ENCODE results near the gene RCC1.
A peak's percentile ranks its signal among the peaks of the same experiment; 100 is the strongest.
"Not testable (repeated sequence)": the region's sequence is repeated elsewhere in the genome, so short reads cannot be mapped to it uniquely, and the experiment has no call there.

RCC1 gene

GRCh38 chr1:28512058-28512611 is 6.3 kb downstream of the RCC1 start:
- DNase-seq (ENCODE audit: low read depth in 2 of 2): no peak

- DNase-seq (ENCODE audit: low read depth in 2 of 2): not testable (repeated sequence)
Observed at GRCh38 chr1:28514445-28514933, 8.6 kb downstream of the RCC1 start.

- DNase-seq (ENCODE audit: low read depth in 2 of 2): no peak
Observed at GRCh38 chr1:28516518-28516956, 10.7 kb downstream of the RCC1 start.

- DNase-seq (ENCODE audit: low read depth in 2 of 2): no peak
Observed at GRCh38 chr1:28517649-28517999, 11.8 kb downstream of the RCC1 start.

- peak; percentile 71 to 90 for DNase-seq (ENCODE audit: low read depth in 2 of 2)
Observed at GRCh38 chr1:28518000-28518744, 12.3 kb downstream of the RCC1 start.

GRCh38 chr1:28518745-28519341 is 13.0 kb downstream of the RCC1 start:
- DNase-seq (ENCODE audit: low read depth in 2 of 2): no peak

GRCh38 chr1:28519946-28520725 is 14.3 kb downstream of the RCC1 start:
- DNase-seq (ENCODE audit: low read depth in 2 of 2): no peak

GRCh38 chr1:28520796-28521195 is 15.0 kb downstream of the RCC1 start:
- not testable (repeated sequence) for DNase-seq (ENCODE audit: low read depth in 2 of 2)

- DNase-seq (ENCODE audit: low read depth in 2 of 2): no peak
Observed at GRCh38 chr1:28521502-28522164, 15.8 kb downstream of the RCC1 start.

- not testable (repeated sequence) for DNase-seq (ENCODE audit: low read depth in 2 of 2)
Observed at GRCh38 chr1:28522537-28522936, 16.7 kb downstream of the RCC1 start.

GRCh38 chr1:28525002-28525642 is 19.3 kb downstream of the RCC1 start:
- DNase-seq (ENCODE audit: low read depth in 2 of 2): not testable (repeated sequence)

- no peak for DNase-seq (ENCODE audit: low read depth in 2 of 2)
Observed at GRCh38 chr1:28526886-28527285, 21.0 kb downstream of the RCC1 start.

GRCh38 chr1:28530456-28530855 is 24.6 kb downstream of the RCC1 start:
- DNase-seq (ENCODE audit: low read depth in 2 of 2): no peak

GRCh38 chr1:28534671-28535070 is 28.8 kb downstream of the RCC1 start:
- no peak for DNase-seq (ENCODE audit: low read depth in 2 of 2)

- DNase-seq (ENCODE audit: low read depth in 2 of 2): no peak
Observed at GRCh38 chr1:28535180-28535579, 29.3 kb downstream of the RCC1 start.

GRCh38 chr1:28537457-28538199 is 31.8 kb downstream of the RCC1 start:
- no peak for DNase-seq (ENCODE audit: low read depth in 2 of 2)

GRCh38 chr1:28538286-28538685 is 32.4 kb downstream of the RCC1 start:
- no peak for DNase-seq (ENCODE audit: low read depth in 2 of 2)

- DNase-seq (ENCODE audit: low read depth in 2 of 2): no peak
Observed at GRCh38 chr1:28540651-28541050, 34.8 kb downstream of the RCC1 start.

- DNase-seq (ENCODE audit: low read depth in 2 of 2): not testable (repeated sequence)
Observed at GRCh38 chr1:28541414-28542015, 35.7 kb downstream of the RCC1 start.

GRCh38 chr1:28545246-28545628 is 39.4 kb downstream of the RCC1 start:
- no peak for DNase-seq (ENCODE audit: low read depth in 2 of 2)

All from stimulated activated CD4-positive, alpha-beta T cell treated with anti-CD3 and anti-CD28 coated beads, Interleukin-1b, Interleukin-23, amount 100 ng/mL, for 1 hour (primary cell).